Ectodermal cell (in vitro differentiated cells): ENCODE results near the gene GFM1. TPM values are rescaled to one million over a fixed set of nuclear protein-coding genes. Genes with fewer than 3 reads are reported as not detected.
A peak's percentile ranks its signal among the peaks of the same experiment; 100 is the strongest.

Experiments
- H3K27ac ChIP-seq: 2 replicates; pipeline ENCODE4 v1.7.0; 2013; ENCODE audit warnings: mild to moderate bottlenecking, low read depth, low read length; ENCODE audit not compliant: insufficient read depth, poor library complexity, severe bottlenecking
- H3K27me3 ChIP-seq: 2 replicates; pipeline ENCODE4 v1.7.0; 2013; ENCODE audit warnings: mild to moderate bottlenecking, low read length; ENCODE audit not compliant: insufficient read depth, control insufficient read depth, poor library complexity, severe bottlenecking
- H3K36me3 ChIP-seq: one replicate; pipeline ENCODE4 v1.7.0; 2013; ENCODE audit warnings: low read length; ENCODE audit not compliant: control insufficient read depth, insufficient read depth
- H3K4me1 ChIP-seq: one replicate; pipeline ENCODE4 v1.7.0; 2013; ENCODE audit warnings: low read length; ENCODE audit not compliant: control insufficient read depth, insufficient read depth
- H3K4me3 ChIP-seq: 2 replicates; pipeline ENCODE4 v1.7.0; 2013; ENCODE audit warnings: low read depth, low read length, control low read depth; ENCODE audit not compliant: insufficient read depth
- H3K9me3 ChIP-seq: 2 replicates; pipeline ENCODE4 v1.7.0; 2013; ENCODE audit warnings: mild to moderate bottlenecking, low read length, moderate library complexity; ENCODE audit not compliant: control insufficient read depth
- WGBS, 2 experiments: methylation state at CpG; one replicate each; pipeline ENCODE4 v1.1.7; 2013; ENCODE audit warnings: missing lambda C conversion rate in 2 of 2; 5-methylcytosine and 5-hydroxymethylcytosine counted together
- polyA plus RNA-seq, 4 experiments: library from polyadenylated mRNA; stranded (reverse); fragments of 50-300 nt; gene quantifications; one replicate each; pipeline ENCODE4 v1.2.3, GENCODE V29; 2013

The GFM1 gene
- 26.1 TPM for polyA plus RNA-seq (2013, experiment 1 of 4)
- 31.3 TPM for polyA plus RNA-seq (2013, experiment 2 of 4)
- polyA plus RNA-seq (2013, experiment 3 of 4) = 25.4 TPM
- polyA plus RNA-seq (2013, experiment 4 of 4) = 27.7 TPM

DNA sequence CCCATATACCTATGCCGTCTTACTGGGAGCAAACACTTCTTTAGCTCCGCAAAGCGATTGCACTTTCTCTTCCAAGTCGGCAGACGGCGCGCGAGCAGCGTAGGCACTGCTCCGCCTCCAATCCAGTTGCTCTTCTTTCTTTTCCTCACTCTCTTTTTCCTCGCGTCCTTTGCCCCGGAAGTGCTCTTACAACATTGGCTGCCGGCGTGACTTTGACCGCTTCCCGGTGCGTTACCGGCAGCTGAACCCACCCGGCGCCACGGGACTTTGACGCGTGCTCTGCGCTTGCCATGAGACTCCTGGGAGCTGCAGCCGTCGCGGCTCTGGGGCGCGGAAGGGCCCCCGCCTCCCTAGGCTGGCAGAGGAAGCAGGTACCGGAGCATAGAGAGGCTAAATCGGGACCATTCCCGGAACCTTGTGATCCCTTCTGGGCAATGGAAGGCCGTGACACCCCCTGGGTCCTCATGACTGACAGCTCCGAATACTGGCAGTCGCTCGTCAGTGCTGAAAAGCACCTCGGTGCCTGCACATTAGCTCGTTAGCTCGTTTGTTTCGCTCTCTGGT is at the start of gene GFM1:
Gene GFM1, plus strand, starts transcription at position 183 of the 564 bp plus-strand sequence. Its CDS starts 108 bp downstream, at position 291.
- Histone ChIP-seq H3K4me1 (peaks cover 4% of the 10 kb centered on the region), H3K36me3 (no peaks in the 10 kb centered on the region), H3K27ac (peak within 1 kb of the TSS; percentile 55), H3K4me3 (peak within 1 kb of the TSS; percentile 88), H3K27me3 (no peaks in the 10 kb centered on the region), H3K9me3 (no peaks in the 10 kb centered on the region)
- WGBS, 2 experiments = 1% methylated on average over 42 of the region's 42 CpGs

DNA sequence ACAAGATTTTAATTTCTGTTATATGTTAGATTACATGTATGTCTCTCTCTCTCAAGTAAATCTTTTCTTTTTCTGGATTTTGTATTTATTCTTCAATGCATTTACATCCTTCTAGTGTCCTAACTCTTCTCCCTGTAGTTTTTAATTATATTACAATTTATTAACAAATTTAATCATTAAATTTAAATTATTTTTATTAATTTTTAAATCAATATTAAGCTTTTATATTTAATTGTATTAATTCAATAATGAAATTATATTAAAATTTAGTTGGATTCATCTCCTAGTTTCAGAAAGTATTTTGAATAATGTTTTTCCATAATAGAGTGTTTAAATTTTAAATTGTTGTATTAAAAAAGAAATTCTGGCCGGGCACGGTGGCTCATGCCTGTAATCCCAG is 43.5 kb upstream of the GFM1 start:
- H3K9me3 ChIP-seq = no peaks in the 10 kb centered on the region
- 97 to 100% methylated on average over 2 of the region's 2 CpGs for WGBS, 2 experiments
- no peak overlapping the region for H3K27ac ChIP-seq
- no peak overlapping the region for H3K4me3 ChIP-seq
- H3K4me1 ChIP-seq = no peaks in the 10 kb centered on the region
- no peaks in the 10 kb centered on the region for H3K27me3 ChIP-seq
- H3K36me3 ChIP-seq = no peaks in the 10 kb centered on the region

DNA sequence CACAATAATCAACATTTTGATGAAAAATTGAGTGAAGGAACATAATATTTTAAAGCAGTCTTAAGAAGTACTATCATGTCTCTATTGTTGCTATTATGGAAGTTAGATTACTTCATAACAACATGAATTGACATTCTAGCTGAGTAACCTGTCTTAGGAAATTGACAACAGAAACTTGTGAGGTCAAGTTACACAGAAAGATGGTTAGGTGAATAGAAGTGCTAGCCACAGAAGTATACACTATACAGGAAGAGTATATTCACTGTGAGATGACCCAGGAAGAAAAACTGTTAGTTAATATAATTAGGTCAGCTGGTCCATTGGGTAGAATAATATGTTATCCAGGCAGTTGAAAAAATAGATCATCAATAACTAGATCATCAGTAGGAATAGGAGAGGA is 42.1 kb upstream of the GFM1 start:
- H3K27ac ChIP-seq = no peak overlapping the region
- H3K27me3 ChIP-seq = no peaks in the 10 kb centered on the region
- no peaks in the 10 kb centered on the region for H3K36me3 ChIP-seq
- no peaks in the 10 kb centered on the region for H3K4me1 ChIP-seq
- H3K4me3 ChIP-seq = no peak overlapping the region
- no peaks in the 10 kb centered on the region for H3K9me3 ChIP-seq

DNA sequence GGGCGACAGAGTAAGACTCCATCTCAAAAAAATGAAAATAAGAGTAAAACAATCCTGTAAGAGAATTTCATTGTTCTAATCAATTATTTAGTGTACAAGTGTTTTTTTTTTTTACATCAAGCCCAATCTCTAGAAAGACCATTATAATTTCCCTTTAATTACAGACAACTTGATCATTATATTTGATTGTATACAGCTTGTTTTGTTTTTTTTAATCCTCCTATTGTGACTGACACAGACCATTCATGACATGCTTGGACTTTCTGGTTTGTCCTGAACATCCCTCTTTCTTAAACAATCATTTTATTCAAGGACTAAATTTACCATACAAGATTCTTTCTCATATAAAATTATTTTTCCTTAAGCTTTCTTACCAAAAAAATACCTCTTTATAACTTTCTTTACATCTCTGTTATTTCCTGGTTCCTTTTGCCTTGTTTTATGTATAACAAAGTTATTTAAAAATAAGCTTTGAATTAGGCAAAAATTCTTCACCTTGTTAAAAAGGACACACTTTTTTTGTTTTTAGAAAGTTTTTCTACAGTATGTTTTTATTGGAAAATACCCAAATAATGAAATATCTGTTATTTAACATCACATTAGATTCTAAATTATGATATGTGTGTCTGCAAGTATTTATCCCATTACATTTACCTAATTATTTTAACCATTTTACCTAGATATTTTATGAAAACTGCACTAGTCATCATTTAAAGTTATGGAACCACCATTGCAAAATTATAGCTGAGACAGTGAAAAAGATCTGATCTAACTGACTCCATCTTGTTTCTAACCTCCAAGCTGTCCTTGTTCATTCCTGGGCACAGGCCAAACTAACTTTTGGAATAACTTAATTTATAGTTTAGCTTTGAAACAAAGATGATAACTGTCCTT is 26.1 kb upstream of the GFM1 start:
- Histone ChIP-seq H3K4me3 (no peak overlapping the region), H3K9me3 (peaks cover 3% of the 10 kb centered on the region), H3K4me1 (no peaks in the 10 kb centered on the region), H3K27me3 (no peaks in the 10 kb centered on the region), H3K27ac (no peak overlapping the region), H3K36me3 (no peaks in the 10 kb centered on the region)
- WGBS, 2 experiments = 67% methylated on average over 1 of the region's 1 CpG; no CpG with 5 or more reads in 1 of the 2 experiments

DNA sequence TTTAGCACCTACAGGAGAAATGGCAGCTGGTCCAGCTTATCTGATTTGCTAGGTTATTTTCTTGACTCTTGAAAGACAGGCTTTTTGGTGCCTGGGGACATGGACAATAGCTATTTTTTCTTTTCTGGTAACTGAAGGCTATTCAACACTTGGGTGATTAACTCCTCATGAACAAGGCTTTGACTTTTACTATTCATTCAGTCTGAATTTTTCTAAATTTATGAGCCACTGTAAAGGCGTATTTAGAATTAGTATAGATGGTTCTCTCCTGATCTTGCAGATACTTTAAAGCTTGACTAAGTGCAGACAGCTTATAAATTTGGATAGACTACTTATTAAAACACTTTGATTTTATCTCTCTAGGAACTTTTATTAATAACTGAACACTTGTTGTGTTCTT is 18.4 kb upstream of the GFM1 start:
- H3K27ac ChIP-seq = no peak overlapping the region
- H3K9me3 ChIP-seq = peaks cover 3% of the 10 kb centered on the region
- H3K36me3 ChIP-seq = no peaks in the 10 kb centered on the region
- no peak overlapping the region for H3K4me3 ChIP-seq
- 80% methylated on average over 1 of the region's 1 CpG; no CpG with 5 or more reads in 1 of the 2 experiments for WGBS, 2 experiments
- no peaks in the 10 kb centered on the region for H3K27me3 ChIP-seq
- H3K4me1 ChIP-seq = no peaks in the 10 kb centered on the region

DNA sequence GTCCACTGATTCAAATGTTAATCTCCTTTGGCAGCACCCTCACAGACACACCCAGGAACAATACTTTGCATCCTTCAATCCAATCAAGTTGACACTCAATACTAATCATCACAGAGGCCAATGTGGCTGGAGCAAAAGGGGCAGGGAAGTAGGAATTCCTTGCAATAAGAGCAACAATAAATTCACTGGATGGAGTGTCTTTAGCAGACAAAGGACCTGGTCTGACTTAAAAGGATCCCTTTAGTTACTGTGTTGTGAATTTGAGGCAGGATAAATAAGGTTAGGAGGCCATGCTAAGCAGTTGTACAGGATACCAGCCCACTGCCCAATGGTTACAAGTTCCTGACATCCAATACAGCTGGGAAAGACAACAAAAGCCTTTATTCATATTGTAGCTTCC is 12.3 kb upstream of the GFM1 start:
- Histone ChIP-seq H3K27ac (no peak overlapping the region), H3K27me3 (no peaks in the 10 kb centered on the region), H3K9me3 (no peaks in the 10 kb centered on the region), H3K4me3 (no peak overlapping the region), H3K4me1 (peaks cover 6% of the 10 kb centered on the region), H3K36me3 (no peaks in the 10 kb centered on the region)

DNA sequence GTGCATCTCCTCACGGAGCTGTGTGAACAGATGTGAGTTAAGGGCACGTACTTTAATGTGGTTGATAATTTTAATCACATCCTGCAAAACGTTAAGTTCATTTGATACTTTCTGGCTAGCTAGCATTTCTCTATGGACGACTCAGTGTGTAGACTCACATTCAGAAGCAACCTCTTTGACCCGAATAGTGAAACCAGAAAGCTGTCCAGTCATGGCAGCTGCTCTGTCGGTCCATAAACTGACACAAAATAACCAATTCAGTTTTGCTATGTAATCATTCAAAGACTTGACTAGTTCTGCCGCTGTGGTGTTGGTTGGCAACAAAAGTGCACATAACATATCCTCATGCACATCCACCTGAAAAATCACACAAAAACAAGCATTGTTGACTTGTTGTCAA is 3.7 kb upstream of the GFM1 start:
- 89 to 90% methylated on average over 7 of the region's 7 CpGs for WGBS, 2 experiments
- H3K27ac ChIP-seq = no peak overlapping the region
- no peaks in the 10 kb centered on the region for H3K9me3 ChIP-seq
- no peaks in the 10 kb centered on the region for H3K36me3 ChIP-seq
- no peaks in the 10 kb centered on the region for H3K27me3 ChIP-seq
- no peak overlapping the region for H3K4me3 ChIP-seq
- H3K4me1 ChIP-seq = peaks cover 4% of the 10 kb centered on the region

DNA sequence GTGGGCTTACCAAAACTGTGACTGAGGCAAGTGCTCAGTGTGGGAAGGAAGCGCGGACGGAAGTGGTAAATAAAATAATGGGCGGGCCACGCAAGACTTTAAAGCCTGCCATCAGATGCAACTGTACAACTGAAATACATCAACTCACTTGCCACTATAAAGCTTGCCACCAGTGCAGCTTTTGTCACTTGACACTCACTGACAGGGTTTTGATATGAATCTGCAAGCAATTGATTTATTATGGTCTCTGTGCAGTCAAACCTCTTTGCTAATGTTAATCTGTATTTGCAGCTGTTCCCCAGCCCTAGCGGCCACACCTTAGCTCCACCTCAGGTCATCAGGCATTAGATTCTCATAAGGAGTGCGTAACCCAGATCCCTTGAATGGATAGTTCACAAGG is 2.3 kb upstream of the GFM1 start:
- Histone ChIP-seq H3K9me3 (no peaks in the 10 kb centered on the region), H3K4me1 (peaks cover 4% of the 10 kb centered on the region), H3K36me3 (no peaks in the 10 kb centered on the region), H3K4me3 (no peak overlapping the region), H3K27ac (no peak overlapping the region), H3K27me3 (no peaks in the 10 kb centered on the region)
- 91 to 94% methylated on average over 7 of the region's 7 CpGs for WGBS, 2 experiments

DNA sequence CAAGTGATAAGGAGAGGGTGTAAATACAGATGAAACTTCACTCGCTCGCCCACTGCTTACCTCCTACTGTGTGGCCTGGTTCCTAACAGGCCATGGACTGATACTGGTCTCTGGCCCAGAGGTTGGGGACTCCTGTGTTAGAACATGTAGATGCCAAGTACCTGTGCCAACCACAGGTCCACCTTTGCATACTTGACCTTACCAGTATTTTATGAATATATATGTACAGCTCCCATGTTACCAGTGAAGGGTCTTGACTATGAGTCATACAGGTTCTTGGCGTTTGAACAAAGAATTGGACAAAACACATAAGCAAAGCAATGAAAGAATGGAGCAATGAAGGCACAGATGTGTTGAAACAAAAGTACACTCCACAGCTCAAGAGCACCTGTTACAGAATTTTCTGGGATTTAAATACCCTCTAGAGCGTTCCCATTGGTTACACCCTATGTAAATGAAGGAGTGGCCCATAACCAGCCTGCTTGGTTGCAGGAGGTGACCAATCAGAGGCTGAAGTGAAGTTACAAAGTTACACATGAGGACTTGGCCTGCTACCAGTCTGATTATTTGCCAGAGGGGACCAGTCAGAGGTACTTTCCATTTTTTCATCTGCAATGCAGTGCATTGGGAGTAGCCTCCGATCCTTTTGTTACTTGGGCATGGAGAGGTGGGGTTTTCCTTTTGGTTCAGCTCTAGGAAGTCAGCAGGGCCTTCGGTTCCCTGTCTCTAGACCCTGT is 1.7 kb upstream of the GFM1 start:
- Histone ChIP-seq H3K36me3 (no peaks in the 10 kb centered on the region), H3K9me3 (no peaks in the 10 kb centered on the region), H3K27me3 (no peaks in the 10 kb centered on the region), H3K4me3 (no peak overlapping the region), H3K4me1 (peaks cover 4% of the 10 kb centered on the region), H3K27ac (no peak overlapping the region)
- WGBS, 2 experiments = 90 to 91% methylated on average over 6 of the region's 6 CpGs

DNA sequence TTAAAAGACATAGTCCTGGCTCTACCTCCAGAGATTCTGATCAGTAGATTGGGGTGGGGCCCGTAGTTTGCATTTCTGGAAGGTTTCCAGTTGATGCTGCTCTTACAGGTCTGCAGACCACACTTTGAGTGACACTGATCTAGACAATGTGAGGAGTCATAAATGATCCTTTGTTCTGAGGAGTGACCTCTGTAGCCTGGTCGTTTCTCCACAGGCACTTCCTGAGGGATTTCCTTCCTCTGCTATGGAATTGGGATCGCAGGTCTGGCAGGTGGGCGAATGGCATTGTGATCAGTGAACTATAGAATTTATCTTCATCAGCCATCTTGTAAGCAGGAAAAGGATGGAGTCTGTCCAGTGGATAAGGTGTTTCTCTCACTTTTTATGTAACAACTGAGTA is 5.5 kb downstream of the GFM1 start:
- Histone ChIP-seq H3K9me3 (no peaks in the 10 kb centered on the region), H3K27me3 (no peaks in the 10 kb centered on the region), H3K36me3 (no peaks in the 10 kb centered on the region), H3K4me1 (peaks cover 4% of the 10 kb centered on the region), H3K27ac (no peak overlapping the region), H3K4me3 (no peak overlapping the region)
- WGBS, 2 experiments = 77 to 80% methylated on average over 4 of the region's 4 CpGs
